GM19372 (cell line): ENCODE data around the gene CFI.

Experiments
- ATAC-seq: cut with Tn5 transposase; IDR thresholded peaks from one replicate; pipeline ENCODE4 v1.9.1; 2021; ENCODE audit warnings: mild to moderate bottlenecking, low read depth, moderate library complexity; ENCODE audit not compliant: unreplicated experiment

The CFI gene

DNA sequence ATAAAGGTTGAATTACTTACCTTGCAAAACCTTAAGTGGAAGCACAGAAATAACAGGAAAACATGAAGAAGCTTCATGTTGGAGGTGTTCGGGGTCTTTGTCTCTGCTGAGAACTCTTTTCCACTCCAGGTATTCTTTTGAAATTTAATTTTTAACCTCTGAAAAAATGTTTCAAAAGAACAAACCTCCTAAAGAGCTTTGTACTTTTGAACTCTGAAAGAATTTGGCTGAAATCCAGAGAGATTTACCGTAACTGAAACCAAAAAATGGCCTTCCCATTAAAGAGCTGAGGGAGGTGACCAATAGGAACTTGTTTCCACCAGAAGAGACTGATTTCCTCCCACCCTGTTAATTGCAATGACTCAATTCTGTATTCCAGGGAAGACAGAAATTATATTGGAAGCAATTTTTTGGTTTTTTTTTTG, at the start of gene CFI:
Gene CFI, minus strand, starts transcription at position 105 of the 425 bp plus-strand sequence. Its CDS starts 28 bp downstream, at position 77.
- ATAC-seq = no peak

DNA sequence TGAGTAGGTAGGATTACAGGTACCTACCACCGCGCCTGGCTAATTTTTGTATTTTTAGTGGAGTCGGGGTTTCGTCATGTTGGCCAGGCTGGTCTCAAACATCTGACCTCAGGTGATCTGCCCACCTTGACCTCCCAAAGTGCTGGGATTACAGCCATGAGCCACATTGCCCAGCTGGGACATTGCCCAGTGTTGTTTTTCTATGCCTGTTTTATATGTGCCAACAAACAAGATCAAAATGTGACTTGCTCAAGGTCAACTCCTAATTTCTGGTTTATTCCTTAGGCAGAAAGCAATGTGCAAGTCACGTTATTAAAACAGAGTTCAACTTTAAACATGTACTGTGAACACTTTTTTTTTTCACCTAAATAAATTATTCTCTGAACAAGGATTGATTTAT, 48.8 kb upstream of the CFI start:
- no peak for ATAC-seq

DNA sequence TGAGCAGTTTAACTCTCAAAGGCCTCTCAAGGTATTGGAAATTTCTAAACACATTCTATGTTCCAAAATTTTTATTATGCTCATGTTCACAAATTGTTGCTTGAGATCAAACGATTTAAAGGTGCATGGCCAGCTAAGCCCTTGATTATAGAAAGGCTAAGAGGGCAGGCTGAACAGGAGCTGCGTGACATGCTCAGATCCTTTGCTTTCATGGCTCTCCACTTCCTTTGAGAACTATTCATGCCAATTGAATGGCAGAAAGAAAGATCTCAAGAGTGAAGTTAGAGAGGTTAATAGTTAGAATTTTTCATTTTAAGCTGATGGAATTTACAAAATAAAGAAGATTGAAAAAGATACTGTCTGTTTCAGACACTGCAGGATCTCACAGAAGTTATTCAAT, 46.7 kb upstream of the CFI start:
- ATAC-seq = no peak

GRCh38 chr4:109847896-109848442, 46.2 kb upstream of the CFI start, which contains the start of gene LRIT3:
Gene LRIT3 (plus strand): TSS chr4:109848107. CDS start chr4:109848202, 95 bp downstream.
- ATAC-seq = no peak

DNA sequence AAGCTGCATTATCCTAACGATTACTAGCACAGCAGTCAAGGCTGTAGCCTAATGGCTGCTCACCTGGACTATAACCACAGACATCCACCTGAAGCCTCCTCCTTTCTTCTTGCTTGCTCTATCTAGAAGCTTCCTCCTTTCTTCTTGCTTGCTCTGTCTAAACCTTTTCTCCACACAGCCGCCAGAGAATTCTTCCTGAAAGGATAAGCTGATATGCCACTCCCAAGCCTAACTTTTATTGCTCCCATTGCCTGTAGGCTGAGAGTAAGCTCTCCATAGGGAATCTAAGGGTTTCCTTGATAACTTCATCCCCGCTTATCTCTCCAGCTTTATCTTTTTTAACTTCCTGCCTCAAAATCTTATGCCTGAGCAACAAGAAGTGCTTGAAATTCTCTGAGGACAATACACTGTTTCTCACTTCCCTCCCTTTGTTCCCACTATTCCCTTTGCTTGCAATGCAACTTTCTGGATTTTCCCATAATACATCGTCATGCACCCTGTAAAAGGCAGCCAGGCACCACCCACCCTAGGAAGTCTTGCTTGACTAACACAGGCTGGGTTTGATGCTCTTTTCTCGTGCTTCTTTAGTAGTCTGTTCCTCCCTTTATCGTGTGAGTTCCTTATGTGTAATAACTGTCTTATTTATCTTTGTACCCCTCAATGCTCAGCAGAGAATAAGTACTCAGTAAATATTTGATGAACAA, 44.7 kb upstream of the CFI start:
- ATAC-seq = no peak

DNA sequence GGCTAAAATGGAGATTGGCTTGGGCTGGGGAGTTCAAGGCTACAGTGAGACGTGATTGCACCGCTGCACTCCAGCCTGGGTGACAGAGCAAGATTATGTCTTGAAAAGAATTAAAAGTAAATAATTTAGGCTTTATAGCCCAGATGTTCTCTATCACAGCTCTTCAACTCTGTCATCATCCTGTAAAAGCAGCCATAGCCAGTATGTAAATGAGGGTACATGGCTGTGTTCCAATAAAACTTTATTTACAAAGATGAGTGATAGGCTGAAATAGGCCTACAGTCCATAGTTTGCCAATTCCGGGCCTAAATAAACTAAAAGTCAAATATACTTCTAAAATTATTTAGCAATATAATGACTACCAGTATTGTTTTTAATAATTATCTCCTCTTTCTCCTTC, 35.2 kb upstream of the CFI start:
- ATAC-seq = no peak

- no peak for ATAC-seq
Measured at GRCh38 chr4:109833756-109834155, 32.0 kb upstream of the CFI start.

DNA sequence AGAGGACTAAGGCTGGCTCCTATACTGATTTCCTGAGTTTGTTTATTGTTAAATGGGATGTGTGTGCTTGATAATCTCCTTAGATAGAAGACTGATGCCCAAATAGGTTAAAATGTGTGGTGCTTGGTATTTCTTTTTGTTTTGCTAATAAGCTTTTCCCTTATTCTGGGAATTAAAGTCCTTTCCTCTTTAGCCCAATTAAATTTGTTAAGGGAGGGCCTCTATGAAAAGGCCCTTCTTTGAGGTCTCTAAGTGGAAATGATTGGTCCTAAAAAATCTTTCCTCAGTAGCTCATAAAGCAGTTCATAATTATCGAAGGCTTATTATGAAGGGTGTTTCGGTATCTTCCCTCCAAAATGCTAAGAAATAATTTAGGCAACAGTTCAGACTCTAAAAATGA, 25.9 kb upstream of the CFI start, which contains the start of gene RRH:
Gene RRH, plus strand, starts transcription at position 301 of the 400 bp plus-strand sequence. Its CDS starts 56 bp downstream, at position 357.
- ATAC-seq = no peak

DNA sequence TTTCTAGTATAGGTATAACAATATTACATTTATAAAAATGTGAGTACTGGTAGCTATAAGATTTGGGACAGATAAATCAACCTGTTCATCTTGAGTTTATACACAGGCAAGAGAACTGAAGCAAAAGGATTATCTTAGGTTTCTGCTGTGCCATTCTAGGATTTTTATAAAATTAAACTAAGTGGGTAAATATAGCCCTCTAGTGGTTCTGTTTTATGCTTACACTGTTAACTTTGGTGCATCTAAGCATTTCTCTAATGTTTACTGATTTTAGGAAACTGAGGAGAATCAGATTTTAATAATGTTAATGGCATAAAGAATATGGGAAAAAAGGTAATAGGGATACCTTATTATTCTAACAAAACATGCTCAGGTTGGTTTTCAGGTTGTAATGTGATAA, 24.9 kb upstream of the CFI start:
- ATAC-seq = peak; percentile 62

DNA sequence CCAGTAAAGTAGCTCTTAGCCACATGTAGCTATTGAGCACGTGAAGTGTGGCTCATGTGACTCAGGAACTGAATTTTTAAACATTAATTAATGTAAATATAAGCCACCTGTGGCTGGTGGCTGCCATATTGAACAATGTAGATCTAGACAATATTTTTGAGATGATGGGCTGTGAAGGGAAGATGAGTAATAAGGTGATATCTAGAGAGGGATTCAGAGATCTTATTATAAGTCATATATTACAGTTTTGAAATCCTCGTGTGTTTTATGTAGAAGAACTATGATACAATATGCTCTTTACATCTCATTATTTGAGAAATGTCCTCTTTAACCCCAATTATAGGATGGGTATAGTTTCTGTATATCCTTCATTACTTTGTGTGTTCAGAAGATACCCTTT, 19.4 kb upstream of the CFI start:
- ATAC-seq = no peak

DNA sequence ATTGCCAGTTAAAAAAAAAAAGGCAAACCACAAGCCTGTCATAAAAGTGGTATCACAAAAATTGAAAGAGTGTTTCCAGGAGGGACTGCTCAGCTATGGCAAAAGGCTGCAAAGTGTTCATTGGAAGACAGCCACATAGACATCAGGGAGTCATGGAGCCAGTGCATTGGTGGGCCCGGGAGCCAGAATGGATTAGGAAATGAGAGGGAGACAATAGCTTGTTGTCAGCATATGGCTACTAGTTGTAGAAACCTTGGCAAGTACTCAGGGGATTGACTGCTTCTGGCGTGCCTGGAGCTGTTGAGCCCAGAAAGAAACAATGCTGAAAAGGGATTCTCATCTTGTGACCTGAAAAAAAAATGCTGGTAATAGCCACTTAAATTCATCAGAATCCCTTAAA, 18.8 kb upstream of the CFI start:
- no peak for ATAC-seq

GRCh38 chr4:109818268-109818667, 16.5 kb upstream of the CFI start:
- no peak for ATAC-seq

- no peak for ATAC-seq
Measured at GRCh38 chr4:109816894-109817293, 15.1 kb upstream of the CFI start.

DNA sequence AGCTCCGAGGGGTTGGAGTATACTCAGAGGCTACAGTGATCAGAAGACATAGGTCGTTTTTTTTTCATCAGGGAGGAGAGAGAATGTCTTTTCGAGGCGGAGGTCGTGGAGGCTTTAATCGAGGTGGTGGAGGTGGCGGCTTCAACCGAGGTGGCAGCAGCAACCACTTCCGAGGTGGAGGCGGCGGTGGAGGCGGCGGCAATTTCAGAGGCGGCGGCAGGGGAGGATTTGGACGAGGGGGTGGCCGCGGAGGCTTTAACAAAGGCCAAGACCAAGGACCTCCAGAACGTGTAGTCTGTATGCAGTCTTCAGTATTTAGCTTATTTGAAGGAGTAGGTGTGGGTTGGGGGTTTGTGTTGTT, 14.3 kb upstream of the CFI start:
- ATAC-seq = no peak

DNA sequence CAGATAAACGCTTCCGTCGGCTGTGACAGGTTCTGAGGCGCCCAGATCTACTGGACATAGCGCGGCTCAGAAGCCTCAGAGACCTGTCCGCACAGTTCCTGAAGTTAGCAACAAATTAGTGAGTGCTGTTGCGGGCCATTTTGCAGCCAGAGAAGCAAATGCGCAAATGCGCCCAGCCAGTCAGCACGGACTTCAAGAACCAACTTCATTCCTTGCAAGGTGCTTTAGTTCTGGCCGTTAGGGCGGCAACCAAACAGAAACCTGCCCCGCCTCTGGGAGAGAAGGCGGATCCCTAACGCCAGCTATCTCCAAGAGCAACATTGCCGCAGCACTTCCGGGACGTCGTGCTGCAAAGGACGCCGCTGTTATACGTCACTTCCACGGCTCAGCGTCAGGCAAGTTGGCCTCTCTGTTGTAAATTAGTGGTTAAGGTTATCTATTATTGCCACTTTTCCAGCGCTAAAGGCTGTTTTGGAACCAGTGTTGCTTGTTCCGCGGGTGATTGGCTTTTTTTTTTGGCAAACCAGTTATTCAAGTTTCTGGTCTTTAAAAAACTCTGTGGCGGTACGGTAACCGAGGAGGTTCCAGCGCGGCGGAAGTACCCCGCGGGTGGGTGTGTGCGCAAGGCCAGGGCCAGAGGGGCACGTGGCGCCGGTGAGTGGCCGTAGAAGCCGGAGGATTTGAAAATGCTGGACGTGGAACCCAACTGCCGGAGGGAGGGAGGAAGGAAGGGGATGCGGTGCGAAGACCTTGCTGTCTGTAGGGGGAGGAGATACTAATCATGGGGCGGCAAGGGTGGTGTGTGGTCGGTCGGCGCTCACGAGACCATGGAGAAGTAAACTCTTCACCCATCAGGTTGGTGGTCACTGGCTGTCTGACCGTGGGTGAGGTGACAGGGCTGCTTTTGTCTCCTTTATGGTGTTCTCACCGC, 13.6 kb upstream of the CFI start, which contains the start of gene GAR1:
Gene GAR1, plus strand, starts transcription at position 612 of the 931 bp plus-strand sequence. CDS start 403 bp downstream, outside the sequence.
- ATAC-seq = peak; percentile 99

- ATAC-seq = no peak
Measured at GRCh38 chr4:109811707-109812106, 9.9 kb upstream of the CFI start.

- ATAC-seq = no peak
Measured at GRCh38 chr4:109810552-109811387, 9.0 kb upstream of the CFI start.

- ATAC-seq = no peak
Measured at GRCh38 chr4:109809655-109810054, 7.9 kb upstream of the CFI start.

- ATAC-seq = peak; percentile 65
Measured at GRCh38 chr4:109803924-109804571, 2.2 kb upstream of the CFI start.
